MCF 10A (cell line): ENCODE measurements around the gene DDX28. TPM values are rescaled to one million over a fixed set of nuclear protein-coding genes. Genes with fewer than 3 reads are reported as not detected.
A peak's percentile ranks its signal among the peaks of the same experiment; 100 is the strongest.

Experiments used
- Bru-seq: library from RNA; stranded (reverse); fragments of 400-500 nt; gene quantifications from one replicate; lab custom pipeline; 2021; lab: Mats Ljungman, UMichigan
- BruChase-seq, 2 experiments: library from RNA; stranded (reverse); fragments of 400-500 nt; gene quantifications; one replicate each; lab custom pipeline; 2021; lab: Mats Ljungman, UMichigan
- BruUV-seq: library from RNA; stranded (reverse); fragments of 400-500 nt; replicated peaks from 2 replicates; lab custom pipeline; 2021; lab: Mats Ljungman, UMichigan
- CTCF ChIA-PET: fragments of 300-600 bp; sonication (Branson Sonifier 250); formaldehyde crosslinking; extraction: SDS; loops from one replicate; lab custom pipeline; 2021; ENCODE audit warnings: antibody characterized with exemption, inconsistent platforms; lab: Yijun Ruan, JAX
- POLR2A ChIA-PET: fragments of 300-600, 350-650 bp; sonication (Branson Sonifier 250); formaldehyde crosslinking; extraction: SDS; loops from one replicate; lab custom pipeline; 2020; ENCODE audit warnings: antibody characterized with exemption, inconsistent platforms; lab: Yijun Ruan, JAX
- DNase-seq: peaks from one replicate; pipeline ENCODE4 v3.0.0-alpha.2; 2018; ENCODE audit not compliant: unreplicated experiment
- H3K27ac Mint-ChIP-seq: one replicate; pipeline ENCODE4 v1.8.0; 2022; ENCODE audit warnings: mild to moderate bottlenecking, low read depth, mixed read lengths; ENCODE audit not compliant: unreplicated experiment
- H3K27me3 Mint-ChIP-seq: one replicate; pipeline ENCODE4 v1.8.0; 2022; ENCODE audit warnings: mixed read lengths; ENCODE audit not compliant: insufficient read depth, unreplicated experiment
- H3K36me3 Mint-ChIP-seq: one replicate; pipeline ENCODE4 v1.8.0; 2022; ENCODE audit warnings: mild to moderate bottlenecking, moderate library complexity, mixed read lengths; ENCODE audit not compliant: insufficient read depth, unreplicated experiment
- H3K4me1 Mint-ChIP-seq: one replicate; pipeline ENCODE4 v1.8.0; 2022; ENCODE audit warnings: mixed read lengths; ENCODE audit not compliant: insufficient read depth, unreplicated experiment
- H3K4me3 Mint-ChIP-seq: one replicate; pipeline ENCODE4 v1.8.0; 2022; ENCODE audit warnings: mild to moderate bottlenecking, moderate library complexity, mixed read lengths; ENCODE audit not compliant: unreplicated experiment
- H3K9me3 Mint-ChIP-seq: one replicate; pipeline ENCODE4 v1.8.0; 2022; ENCODE audit warnings: mixed read lengths; ENCODE audit not compliant: unreplicated experiment
- intact Hi-C: fragments of 100-400 bp; cut with micrococcal nuclease; formaldehyde crosslinking; loops from 2 replicates; pipeline ENCODE4 v1.14.1; 2022
- long read RNA-seq: library from polyadenylated mRNA; stranded (forward); transcript quantifications from one replicate; pipeline ENCODE4 v2.0.0, GENCODE V29; 2022
- total RNA-seq: library from RNA; stranded (reverse); gene quantifications from 2 replicates; pipeline ENCODE4 v1.2.3, GENCODE V29; 2022
- TF ChIP-seq, protein P1 (sequence below): fragments of 200-600 bp; IDR thresholded peaks from one replicate; pipeline ENCODE4 v1.8.0; 2022; ENCODE audit warnings: antibody characterized with exemption, mild to moderate bottlenecking; ENCODE audit not compliant: unreplicated experiment

The DDX28 gene, protein sequence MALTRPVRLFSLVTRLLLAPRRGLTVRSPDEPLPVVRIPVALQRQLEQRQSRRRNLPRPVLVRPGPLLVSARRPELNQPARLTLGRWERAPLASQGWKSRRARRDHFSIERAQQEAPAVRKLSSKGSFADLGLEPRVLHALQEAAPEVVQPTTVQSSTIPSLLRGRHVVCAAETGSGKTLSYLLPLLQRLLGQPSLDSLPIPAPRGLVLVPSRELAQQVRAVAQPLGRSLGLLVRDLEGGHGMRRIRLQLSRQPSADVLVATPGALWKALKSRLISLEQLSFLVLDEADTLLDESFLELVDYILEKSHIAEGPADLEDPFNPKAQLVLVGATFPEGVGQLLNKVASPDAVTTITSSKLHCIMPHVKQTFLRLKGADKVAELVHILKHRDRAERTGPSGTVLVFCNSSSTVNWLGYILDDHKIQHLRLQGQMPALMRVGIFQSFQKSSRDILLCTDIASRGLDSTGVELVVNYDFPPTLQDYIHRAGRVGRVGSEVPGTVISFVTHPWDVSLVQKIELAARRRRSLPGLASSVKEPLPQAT
- total RNA-seq: 9.3 and 11.7 TPM in 2 replicates
- percentile 76 among the genes with signal in this experiment for Bru-seq, nascent RNA
- BruChase-seq, experiment 1, labeled RNA remaining after a 6-hour chase: percentile 37 among the genes with signal in this experiment
- percentile 75 among the genes with signal in this experiment for BruChase-seq, experiment 2, labeled RNA remaining after a 2-hour chase
- long read RNA-seq, transcript DDX28-201 (1 exons, 2,169 nt): major isoform, 39 of 39 reads
- long read RNA-seq, partial matches to known transcripts: 0 of 39 reads
- long read RNA-seq, other reads (novel, unspliced or antisense): 0 of 39 reads

DNA sequence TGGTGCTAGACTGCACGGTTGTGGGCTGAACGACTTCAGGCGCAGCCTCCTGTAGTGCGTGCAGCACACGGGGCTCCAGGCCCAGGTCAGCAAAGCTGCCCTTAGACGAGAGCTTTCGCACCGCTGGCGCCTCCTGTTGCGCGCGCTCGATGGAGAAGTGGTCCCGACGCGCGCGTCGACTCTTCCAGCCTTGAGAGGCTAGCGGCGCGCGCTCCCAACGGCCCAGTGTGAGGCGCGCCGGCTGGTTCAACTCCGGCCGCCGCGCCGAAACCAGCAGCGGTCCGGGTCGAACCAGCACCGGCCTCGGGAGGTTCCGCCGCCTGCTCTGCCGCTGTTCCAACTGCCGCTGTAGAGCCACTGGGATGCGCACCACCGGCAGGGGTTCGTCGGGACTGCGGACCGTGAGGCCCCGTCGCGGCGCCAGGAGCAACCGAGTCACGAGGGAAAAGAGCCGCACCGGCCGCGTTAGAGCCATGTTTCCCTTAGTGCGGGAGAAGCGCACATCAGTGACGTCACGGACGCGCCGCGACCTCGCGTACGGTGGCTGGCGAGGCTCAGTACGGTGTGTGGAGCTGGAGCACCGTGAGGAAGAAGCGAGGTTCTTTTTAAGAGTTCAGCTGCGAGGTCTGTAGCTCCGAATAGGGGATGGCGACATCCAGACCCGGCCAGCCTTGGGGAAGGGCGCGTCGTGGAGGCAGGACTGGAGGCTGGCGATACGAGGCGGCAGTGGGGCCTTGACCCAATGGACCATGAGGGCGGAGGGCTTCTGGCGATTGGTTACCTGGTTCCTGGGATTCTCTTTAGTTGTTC is at the start of gene DDX28, which contains the start of gene DUS2:
Gene DDX28, minus strand, starts transcription at position 505 of the 810 bp plus-strand sequence. Its CDS starts 30 bp downstream, at position 475.
Gene DUS2, plus strand, starts transcription at position 557 of the 810 bp plus-strand sequence. CDS start 14,740 bp downstream, outside the sequence.
- TF ChIP-seq, protein P1, sequence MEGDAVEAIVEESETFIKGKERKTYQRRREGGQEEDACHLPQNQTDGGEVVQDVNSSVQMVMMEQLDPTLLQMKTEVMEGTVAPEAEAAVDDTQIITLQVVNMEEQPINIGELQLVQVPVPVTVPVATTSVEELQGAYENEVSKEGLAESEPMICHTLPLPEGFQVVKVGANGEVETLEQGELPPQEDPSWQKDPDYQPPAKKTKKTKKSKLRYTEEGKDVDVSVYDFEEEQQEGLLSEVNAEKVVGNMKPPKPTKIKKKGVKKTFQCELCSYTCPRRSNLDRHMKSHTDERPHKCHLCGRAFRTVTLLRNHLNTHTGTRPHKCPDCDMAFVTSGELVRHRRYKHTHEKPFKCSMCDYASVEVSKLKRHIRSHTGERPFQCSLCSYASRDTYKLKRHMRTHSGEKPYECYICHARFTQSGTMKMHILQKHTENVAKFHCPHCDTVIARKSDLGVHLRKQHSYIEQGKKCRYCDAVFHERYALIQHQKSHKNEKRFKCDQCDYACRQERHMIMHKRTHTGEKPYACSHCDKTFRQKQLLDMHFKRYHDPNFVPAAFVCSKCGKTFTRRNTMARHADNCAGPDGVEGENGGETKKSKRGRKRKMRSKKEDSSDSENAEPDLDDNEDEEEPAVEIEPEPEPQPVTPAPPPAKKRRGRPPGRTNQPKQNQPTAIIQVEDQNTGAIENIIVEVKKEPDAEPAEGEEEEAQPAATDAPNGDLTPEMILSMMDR: no peak
- Mint-ChIP-seq H3K4me3 (peak within 1 kb of the TSS; percentile 94), H3K27ac (peak within 1 kb of the TSS; percentile 96), H3K9me3 (no peaks in the 10 kb centered on the region), H3K36me3 (peaks cover 26% of the 10 kb centered on the region), H3K27me3 (no peaks in the 10 kb centered on the region), H3K4me1 (peaks cover 5% of the 10 kb centered on the region)
- TSS peak; percentile 61 for BruUV-seq
- intact Hi-C loops: no loop called here
- ChIA-PET POLR2A (interaction anchor here (0.7 to 3.3 kb wide), 29 partner anchors 8 to 912 kb away, joined by 3 to 31 read pairs (median 4); partner anchors contain the start of genes CENPT, ESRP2, GFOD2 and NFATC3), CTCF (interaction anchor here (0.6 to 1.6 kb wide), 16 partner anchors 15 to 1338 kb away, joined by 3 to 8 read pairs (median 3); no protein-coding TSS in a partner anchor)
- DNase-seq: peak; percentile 89

DNA sequence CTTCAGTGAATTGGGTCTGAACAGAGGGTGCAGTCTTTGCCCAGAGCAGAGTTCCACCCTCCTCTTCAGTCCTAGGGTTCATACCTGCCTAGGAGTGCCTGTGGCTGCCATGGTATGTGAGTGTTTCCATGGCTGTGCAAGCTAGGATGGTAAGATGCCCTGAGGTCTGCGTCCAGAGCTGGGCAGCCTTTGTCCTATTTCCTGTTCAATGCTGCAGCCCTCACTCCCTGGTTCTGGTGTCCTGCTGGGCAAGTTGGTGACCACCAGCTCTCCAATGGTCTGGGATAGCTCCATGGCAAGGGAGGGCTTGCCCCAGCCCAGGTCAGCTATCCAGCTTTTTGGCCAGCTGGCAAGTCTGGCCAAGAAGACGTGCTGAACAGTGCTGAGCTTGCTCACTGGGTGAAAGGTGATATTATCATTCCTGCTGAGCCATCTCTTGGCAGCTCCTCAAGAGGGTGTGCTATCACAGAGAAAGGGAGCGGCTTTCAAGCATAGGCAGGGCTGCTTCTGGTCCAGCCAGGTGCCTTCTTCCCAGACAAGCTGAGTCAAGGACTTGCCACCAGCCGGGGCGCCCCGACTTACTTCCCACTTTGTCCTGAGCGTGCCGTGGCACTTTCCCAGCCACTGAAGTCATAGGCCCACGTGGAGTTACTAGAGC is 49.1 kb upstream of the DDX28 start:
- no TSS peak for BruUV-seq
- peaks cover 48% of the 10 kb centered on the region for H3K36me3 Mint-ChIP-seq
- TF ChIP-seq, protein P1: no peak
- H3K4me3 Mint-ChIP-seq: no peak overlapping the region
- intact Hi-C loops: loop anchor here (1.0 kb wide), 1 partner anchor 157 kb away; no protein-coding TSS in a partner anchor
- H3K27me3 Mint-ChIP-seq: no peaks in the 10 kb centered on the region
- CTCF ChIA-PET: interaction anchor here (0.6 to 1.8 kb wide), 11 partner anchors 13 to 256 kb away, joined by 3 to 12 read pairs (median 4); partner anchors contain the start of genes NFATC3 and SLC7A6
- peaks cover 5% of the 10 kb centered on the region for H3K4me1 Mint-ChIP-seq
- DNase-seq: peak; percentile 86
- POLR2A ChIA-PET: interaction anchor here (0.5 to 8.4 kb wide), 9 partner anchors 13 to 558 kb away, joined by 3 to 104 read pairs (median 7); partner anchors contain the start of genes DDX28, DUS2, ESRP2 and NFATC3
- H3K9me3 Mint-ChIP-seq: no peaks in the 10 kb centered on the region
- H3K27ac Mint-ChIP-seq: no peak overlapping the region

DNA sequence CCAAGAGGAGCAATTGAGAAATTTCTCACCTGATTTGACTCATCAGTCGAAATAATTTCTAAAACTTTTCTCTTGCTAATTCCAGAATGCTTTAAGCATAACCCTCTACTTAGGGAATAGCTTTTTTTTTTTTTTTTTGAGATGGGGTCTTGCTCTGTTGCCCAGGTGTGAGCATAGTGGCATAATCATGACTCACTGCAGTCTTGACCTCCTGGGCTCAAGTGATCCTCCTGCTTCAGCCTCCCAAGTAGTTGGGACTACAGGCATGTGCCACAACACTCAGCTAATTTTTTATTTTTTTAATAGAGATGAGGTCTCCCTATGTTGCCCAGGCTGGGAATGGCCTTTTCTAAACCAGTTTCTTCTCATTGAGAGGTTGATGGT is 48.5 kb upstream of the DDX28 start:
- TF ChIP-seq, protein P1: no peak
- ChIA-PET POLR2A (interaction anchor here (1.0 to 8.4 kb wide), 4 partner anchors 14 to 165 kb away, joined by 3 to 104 read pairs (median 18); partner anchors contain the start of genes ESRP2 and NFATC3), CTCF (interaction anchor here (0.6 to 1.8 kb wide), 10 partner anchors 10 to 551 kb away, joined by 3 to 12 read pairs (median 3); partner anchors contain the start of genes NFATC3 and SLC7A6)
- BruUV-seq: no TSS peak
- H3K4me3 Mint-ChIP-seq: no peak overlapping the region
- H3K4me1 Mint-ChIP-seq: peaks cover 5% of the 10 kb centered on the region
- intact Hi-C loops: no loop called here
- H3K9me3 Mint-ChIP-seq: no peaks in the 10 kb centered on the region
- H3K27ac Mint-ChIP-seq: no peak overlapping the region
- DNase-seq: no peak
- H3K36me3 Mint-ChIP-seq: peaks cover 44% of the 10 kb centered on the region
- no peaks in the 10 kb centered on the region for H3K27me3 Mint-ChIP-seq
